Measurements from ENCODE around the gene RNF19B.

DNA sequence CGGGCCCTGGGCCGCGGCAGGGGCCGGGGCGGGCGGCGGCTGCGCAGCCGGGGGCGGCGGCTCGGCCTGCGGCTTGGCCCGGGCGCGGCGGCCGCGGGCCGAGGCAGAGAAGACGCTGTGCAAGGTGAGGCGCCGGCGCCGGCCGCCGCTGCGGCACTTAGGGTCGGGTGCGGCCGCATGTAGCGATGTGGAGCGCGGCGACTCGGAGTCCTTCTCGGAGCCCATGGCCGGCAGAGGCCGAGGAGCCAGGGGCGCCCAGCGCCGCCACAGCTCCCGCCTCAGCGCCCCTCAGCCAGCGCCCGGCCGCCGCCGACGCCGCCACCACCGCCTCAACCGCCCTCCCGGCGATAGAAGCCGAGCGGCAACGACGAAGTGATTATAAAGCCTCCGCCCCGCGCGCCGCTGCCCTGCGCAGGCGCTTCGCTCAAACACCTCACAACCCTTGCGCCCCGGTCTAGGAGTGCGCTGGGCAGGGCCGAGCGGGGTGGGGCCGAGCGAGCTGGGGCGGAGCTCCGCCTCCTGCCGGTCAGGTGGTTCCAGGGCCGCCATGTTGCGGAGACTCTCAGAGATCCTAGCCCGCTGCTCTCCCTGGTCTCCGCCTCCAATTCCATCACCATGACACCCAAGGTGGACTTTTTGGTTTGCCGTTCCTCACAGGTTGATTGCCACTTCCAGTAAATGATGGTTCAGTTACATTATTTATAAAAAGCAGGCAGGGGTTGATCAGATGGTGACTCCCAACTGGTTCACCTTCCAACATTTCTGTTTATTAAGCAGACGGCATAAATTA lies at the start of gene RNF19B:
- no peak for TF ChIP-seq GATA2 (IDR thresholded peaks at IDR 0.05; ENCODE audit: low read depth, low read length)
- no peak for TF ChIP-seq GATA3 (IDR thresholded peaks at IDR 0.05; ENCODE audit: low read depth, low read length)

Data from SH-SY5Y (cell line).